Gastrocnemius medialis (tissue), 4 donors: Measurements from ENCODE around the gene SPATA6L.

Experiments used
- CTCF ChIP-seq, 5 experiments: fragments of 450-650 bp in 3 of 5; fragments of 200-600 bp in 2 of 5; sonication (generic) in 2 of 5; IDR thresholded peaks in 4 of 5; conservative IDR thresholded peaks in 1 of 5; 1 replicate in 4 of 5; 2 replicates in 1 of 5; pipeline ENCODE4 v1.5.1; 2016 to 2019; ENCODE audit warnings: antibody characterized with exemption in 5 of 5, mild to moderate bottlenecking in 3 of 5, moderate library complexity in 3 of 5
- POLR2A ChIP-seq, 2 donors: fragments of 450-650 bp; IDR thresholded peaks; one replicate each; pipeline ENCODE4 v1.6.1; 2017; ENCODE audit warnings: antibody characterized with exemption in 2 of 2, mild to moderate bottlenecking in 2 of 2, moderate library complexity in 2 of 2

GRCh38 chr9:4553951-4554381, 112.3 kb downstream of the SPATA6L start:
- no peak for TF ChIP-seq CTCF (IDR thresholded peaks at IDR 0.05 in 4 of 5, conservative IDR thresholded peaks at IDR 0.05 in 1 of 5)
- TF ChIP-seq POLR2A (IDR thresholded peaks at IDR 0.05) = no peak
